HG02678 (cell line): ENCODE measurements around the gene PWWP2B.
"Not testable (repeated sequence)": the region's sequence is repeated elsewhere in the genome, so short reads cannot be mapped to it uniquely, and the experiment has no call there.

Source experiments
- ATAC-seq: cut with Tn5 transposase; IDR thresholded peaks from one replicate; pipeline ENCODE4 v1.9.1; 2021; ENCODE audit warnings: mild to moderate bottlenecking, moderate library complexity; ENCODE audit not compliant: unreplicated experiment

PWWP2B gene

GRCh38 chr10:132429281-132430230, 32.6 kb downstream of the PWWP2B start:
- ATAC-seq: no peak

- no peak for ATAC-seq
These were observed 33.3 kb downstream of the PWWP2B start for GRCh38 chr10:132430231-132430743.

GRCh38 chr10:132430861-132431271, 33.9 kb downstream of the PWWP2B start:
- ATAC-seq: no peak

DNA sequence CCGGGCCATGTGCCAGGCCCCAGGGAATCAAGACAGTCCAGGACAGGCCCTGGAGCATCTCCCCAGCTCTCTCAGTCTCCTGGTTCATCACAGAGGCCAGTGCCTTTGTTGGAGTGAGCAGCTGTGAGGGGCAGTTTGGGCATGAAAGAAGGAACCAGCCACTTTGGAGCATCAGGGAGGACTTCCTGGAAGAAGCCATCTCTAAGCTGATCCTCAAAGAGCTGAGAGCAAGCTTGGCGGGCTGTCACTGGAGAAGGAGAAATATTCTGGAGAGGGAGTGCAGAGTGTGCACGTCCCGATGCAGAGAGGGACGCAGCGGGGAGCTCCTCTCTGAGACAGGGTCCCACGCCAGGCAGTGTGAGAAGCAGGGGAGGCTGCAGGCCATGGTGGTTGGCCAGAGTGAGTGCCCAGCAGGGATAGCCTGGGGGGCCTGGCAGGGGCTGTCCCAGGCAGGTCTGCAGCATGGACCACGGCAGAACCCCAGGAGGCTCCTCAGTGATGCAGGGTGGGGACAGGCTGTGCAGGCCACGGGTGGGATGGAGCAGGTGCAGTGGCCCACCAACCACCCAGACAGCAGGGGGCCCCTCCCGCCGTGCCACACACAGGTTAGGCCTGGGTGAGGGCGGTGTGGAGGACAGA, 34.7 kb downstream of the PWWP2B start:
- no peak for ATAC-seq

DNA sequence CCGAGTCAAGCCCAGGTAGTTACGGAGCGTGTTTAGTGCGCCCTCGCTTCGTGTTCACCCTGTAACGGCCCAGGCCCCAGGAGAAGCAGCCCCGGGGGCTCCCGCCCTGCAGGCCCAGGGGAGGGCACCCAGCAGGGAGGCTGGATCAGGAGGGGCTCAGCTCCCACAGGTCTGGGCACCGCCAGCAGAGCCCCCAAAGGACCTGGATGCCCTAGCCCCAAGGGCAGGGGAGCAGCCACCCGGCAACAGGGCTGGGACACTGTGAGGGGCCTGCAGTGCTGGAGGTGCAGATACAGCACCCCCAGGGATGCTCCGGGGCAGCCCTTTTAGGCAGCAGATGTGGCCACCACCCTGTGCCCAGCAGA, 35.2 kb downstream of the PWWP2B start:
- ATAC-seq: no peak

- no peak for ATAC-seq
These were observed 36.8 kb downstream of the PWWP2B start for GRCh38 chr10:132433671-132434340.

GRCh38 chr10:132434405-132435005, 37.5 kb downstream of the PWWP2B start:
- peak; percentile 56 for ATAC-seq

- ATAC-seq: not testable (repeated sequence)
These were observed 38.3 kb downstream of the PWWP2B start for GRCh38 chr10:132435320-132435719.

DNA sequence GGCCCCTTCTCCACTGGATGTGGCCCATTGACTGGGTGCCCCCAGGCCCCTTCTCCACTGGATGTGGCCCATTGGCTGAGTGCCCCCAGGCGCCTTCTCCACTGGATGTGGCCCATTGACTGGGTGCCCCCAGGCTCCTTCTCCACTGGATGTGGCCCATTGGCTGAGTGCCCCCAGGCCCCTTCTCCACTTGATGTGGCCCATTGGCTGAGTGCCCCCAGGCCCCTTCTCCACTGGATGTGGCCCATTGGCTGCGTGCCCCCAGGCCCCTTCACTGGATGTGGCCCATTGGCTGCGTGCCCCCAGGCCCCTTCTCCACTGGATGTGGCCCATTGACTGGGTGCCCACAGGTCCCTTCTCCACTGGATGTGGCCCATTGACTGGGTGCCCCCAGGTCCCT, 39.1 kb downstream of the PWWP2B start:
- not testable (repeated sequence) for ATAC-seq

DNA sequence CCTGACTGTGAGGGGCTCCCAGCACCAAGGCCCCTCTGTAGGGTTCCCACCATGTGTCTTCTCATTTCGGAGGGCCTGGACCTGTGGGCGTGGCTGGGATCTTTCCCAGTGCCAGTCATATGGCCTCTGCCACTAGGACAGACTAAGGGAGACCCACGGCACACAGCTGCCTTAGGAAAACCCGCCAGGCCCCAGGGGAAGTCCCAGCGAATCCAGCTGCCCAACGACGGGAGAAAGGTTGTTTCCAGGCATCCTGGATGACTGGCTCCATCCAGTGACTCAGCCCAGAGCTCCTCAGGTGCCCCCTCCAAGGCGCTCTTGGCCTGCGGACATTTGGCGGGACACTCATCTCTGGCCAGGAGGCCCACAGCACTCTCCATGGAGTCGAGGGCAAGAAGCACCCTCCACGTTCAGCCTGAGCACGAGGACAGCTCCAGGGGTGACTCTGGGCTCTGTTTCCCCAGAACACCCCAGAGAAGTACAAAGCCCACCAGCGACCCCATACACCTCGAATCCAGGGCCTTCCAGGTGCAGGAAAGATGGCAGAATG, 39.9 kb downstream of the PWWP2B start:
- ATAC-seq: no peak

DNA sequence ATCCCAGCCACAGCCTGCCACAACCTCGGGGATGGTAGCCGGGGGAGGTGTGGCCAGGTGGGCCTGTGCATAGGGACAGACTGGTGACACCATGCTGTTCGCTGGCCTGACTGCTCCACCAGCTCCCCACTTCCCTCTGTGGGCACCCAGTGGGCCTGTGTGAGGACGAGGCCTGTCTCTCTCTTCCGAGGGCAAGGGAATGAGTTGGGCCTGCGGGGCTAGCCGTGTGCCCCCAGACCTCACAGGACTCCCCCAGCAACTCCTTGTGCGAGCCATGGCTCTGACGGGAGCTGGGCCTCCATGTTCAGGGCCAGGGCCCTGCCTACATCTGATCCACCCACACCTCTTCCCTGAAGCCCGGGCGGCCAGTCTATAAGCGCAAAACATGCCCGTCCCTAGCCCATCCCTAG, 40.5 kb downstream of the PWWP2B start:
- no peak for ATAC-seq

DNA sequence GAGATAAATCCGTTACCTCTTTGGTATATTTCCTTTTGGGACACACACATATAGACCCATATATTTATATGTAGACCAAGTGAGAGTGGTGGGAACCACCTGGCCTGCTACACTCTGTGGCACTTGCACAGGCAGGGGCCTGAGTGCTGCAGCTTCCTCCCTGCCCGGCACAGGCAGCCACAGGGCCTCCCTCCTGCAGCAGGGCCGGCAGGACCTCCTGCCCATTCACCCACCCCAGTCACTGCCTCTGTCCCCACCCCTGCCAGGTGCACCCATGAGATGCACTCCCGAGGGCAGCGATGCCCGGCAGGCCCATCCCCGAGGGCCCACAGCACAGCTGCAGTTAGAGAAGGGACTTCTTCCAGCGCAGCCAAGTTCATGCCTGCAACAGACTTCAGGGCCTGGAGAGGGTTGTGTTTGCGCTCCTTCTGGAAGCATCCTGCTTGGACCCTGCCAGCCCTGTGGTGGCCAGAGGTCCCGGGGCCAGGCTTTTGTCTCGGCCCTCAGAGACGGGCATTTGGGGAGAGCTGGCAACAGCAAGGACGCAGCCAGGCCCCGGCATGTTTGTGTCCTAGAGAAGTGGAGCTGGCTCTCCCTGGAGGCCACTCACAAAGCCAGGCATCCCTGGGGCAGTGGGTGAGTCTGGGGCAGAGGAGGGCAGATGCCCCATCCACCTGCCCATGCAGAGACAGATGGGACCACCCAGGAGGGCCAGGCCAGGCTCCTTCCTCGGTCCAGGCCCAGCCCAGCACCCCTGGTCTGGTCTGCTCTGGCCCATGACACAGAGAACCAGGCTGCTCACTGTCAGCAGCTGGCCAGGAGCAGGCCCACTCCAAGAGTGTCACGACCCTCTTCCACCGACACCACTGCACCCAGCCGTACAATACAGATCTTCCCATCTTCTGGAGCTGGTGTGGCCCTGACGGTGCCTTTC, 41.4 kb downstream of the PWWP2B start:
- no peak for ATAC-seq

GRCh38 chr10:132439025-132439388, 42.0 kb downstream of the PWWP2B start:
- no peak for ATAC-seq

- no peak for ATAC-seq
These were observed 42.6 kb downstream of the PWWP2B start for GRCh38 chr10:132439424-132440163.

- ATAC-seq: no peak
These were observed 44.0 kb downstream of the PWWP2B start for GRCh38 chr10:132440791-132441565.

DNA sequence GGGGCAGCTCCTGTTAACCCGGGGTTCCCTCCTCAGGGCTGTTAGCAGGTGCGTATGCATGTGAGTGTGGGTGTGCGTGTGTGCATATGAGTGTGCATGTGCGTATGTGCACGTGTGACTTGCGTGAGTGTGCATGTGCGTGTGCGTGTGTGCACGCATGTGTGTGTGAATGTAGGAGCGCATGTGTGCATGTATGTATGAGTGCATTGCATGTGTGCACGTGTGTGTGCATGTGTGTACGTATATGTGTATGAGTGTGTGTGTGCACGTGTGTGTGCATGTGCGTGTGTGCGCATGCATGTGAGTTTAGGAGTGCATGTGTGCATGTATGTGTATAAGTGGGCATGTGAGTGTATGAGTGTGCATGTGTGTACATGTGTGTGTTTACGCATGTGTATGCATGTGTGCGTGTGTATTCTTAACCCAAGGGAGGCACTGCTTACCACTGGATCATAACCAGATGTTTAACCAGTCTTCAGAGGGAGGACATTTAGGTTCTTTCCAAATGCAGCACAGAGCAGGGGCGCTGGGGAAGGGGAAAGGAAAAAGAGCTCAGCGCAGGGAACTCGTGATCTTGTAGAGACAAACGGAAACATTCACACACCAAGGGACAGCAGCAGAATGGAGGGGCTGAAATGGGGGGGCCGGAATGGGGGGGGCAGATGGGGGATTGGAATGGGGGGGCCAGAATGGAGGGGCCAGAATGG, 45.0 kb downstream of the PWWP2B start:
- ATAC-seq: no peak

GRCh38 chr10:132442636-132443035, 45.6 kb downstream of the PWWP2B start:
- ATAC-seq: no peak

- ATAC-seq: no peak
These were observed 46.6 kb downstream of the PWWP2B start for GRCh38 chr10:132443605-132443982.
